T-cell (primary cell): ENCODE results near the gene POLA1. TPM values are rescaled to one million over a fixed set of nuclear protein-coding genes. Genes with fewer than 3 reads are reported as not detected.

ENCODE experiments used
- ATAC-seq, 4 experiments: fragments of 200-7000 bp in 3 of 4; fragments of 150-1000 bp in 1 of 4; cut with Tn5 transposase; replicated peaks in 1 of 4; 1 replicate in 3 of 4; 2 replicates in 1 of 4; pipeline ENCODE4 v1.10.0; 2021; ENCODE audit warnings: moderate library complexity in 3 of 4, mild to moderate bottlenecking in 2 of 4, moderate number of reproducible peaks in 1 of 4
- CTCF ChIA-PET, 2 donors: fragments of 300-600 bp; sonication (Branson Sonifier 250); formaldehyde crosslinking; loops; one replicate each; lab custom pipeline; 2022; ENCODE audit warnings: antibody characterized with exemption in 2 of 2; lab: Charles Lee
- POLR2A ChIA-PET, 2 donors: fragments of 300-600 bp; sonication (Branson Sonifier 250); formaldehyde crosslinking; loops; one replicate each; lab custom pipeline; 2022; ENCODE audit warnings: antibody characterized with exemption in 2 of 2; lab: Charles Lee
- DNase-seq, 35 experiments: peaks; one replicate each; pipeline versions ENCODE4 v3.0.0 to v3.0.0-alpha.2; 2013 to 2023
- H3K27ac ChIP-seq: one replicate; pipeline ENCODE4 v1.5.1; 2013; ENCODE audit warnings: low read length
- H3K27me3 ChIP-seq, 2 experiments: replicated peaks in 1 of 2; 1 replicate in 1 of 2; 2 replicates in 1 of 2; pipeline versions ENCODE4 v1.6.1 to v1.7.0; 2013; ENCODE audit warnings: low read length in 1 of 2, mixed read lengths in 1 of 2; ENCODE audit not compliant: control insufficient read depth in 2 of 2, insufficient read depth in 2 of 2; ENCODE audit errors: extremely low read depth in 1 of 2
- H3K36me3 ChIP-seq, 2 donors: 1 replicate in 1 of 2; 2 replicates in 1 of 2; pipeline versions ENCODE4 v1.6.1 to v1.7.0; 2013; ENCODE audit warnings: low read length in 1 of 2; ENCODE audit not compliant: control insufficient read depth in 2 of 2, insufficient read depth in 1 of 2; ENCODE audit errors: extremely low read depth in 1 of 2
- H3K4me1 ChIP-seq, 2 experiments: 1 replicate in 1 of 2; 2 replicates in 1 of 2; pipeline versions ENCODE4 v1.6.1 to v1.7.0; 2013; ENCODE audit warnings: low read length in 2 of 2, mixed read lengths in 1 of 2; ENCODE audit not compliant: insufficient read depth in 2 of 2, control insufficient read depth in 1 of 2; ENCODE audit errors: extremely low read depth in 1 of 2
- H3K4me3 ChIP-seq, 2 donors: 1 replicate in 1 of 2; 2 replicates in 1 of 2; pipeline versions ENCODE4 v1.5.1 to v1.7.0; 2013; ENCODE audit warnings: mild to moderate bottlenecking in 2 of 2, low read length in 1 of 2, moderate library complexity in 1 of 2; ENCODE audit not compliant: control insufficient read depth in 1 of 2; ENCODE audit errors: extremely low read depth in 1 of 2
- H3K9me3 ChIP-seq: 2 replicates; pipeline ENCODE4 v1.7.0; 2013
- H3K27ac Mint-ChIP-seq, 2 donors: one replicate each; pipeline ENCODE4 v1.8.0; 2020 to 2021; ENCODE audit warnings: mild to moderate bottlenecking in 2 of 2, mixed read lengths in 2 of 2
- H3K27me3 Mint-ChIP-seq, 2 donors: one replicate each; pipeline ENCODE4 v1.8.0; 2021 to 2022; ENCODE audit warnings: mixed read lengths in 2 of 2
- H3K36me3 Mint-ChIP-seq: one replicate; pipeline ENCODE4 v1.8.0; 2021; ENCODE audit warnings: mixed read lengths
- H3K4me1 Mint-ChIP-seq, 3 donors: one replicate each; pipeline ENCODE4 v1.8.0; 2020 to 2022; ENCODE audit warnings: mixed read lengths in 3 of 3, mild to moderate bottlenecking in 1 of 3
- H3K4me3 Mint-ChIP-seq, 3 donors: one replicate each; pipeline ENCODE4 v1.8.0; 2020 to 2022; ENCODE audit warnings: mild to moderate bottlenecking in 3 of 3, mixed read lengths in 3 of 3, moderate library complexity in 3 of 3
- H3K9me3 Mint-ChIP-seq, 3 donors: one replicate each; pipeline ENCODE4 v1.8.0; 2020 to 2022; ENCODE audit warnings: mixed read lengths in 3 of 3
- WGBS: methylation state at CpG from one replicate; pipeline ENCODE4 v1.1.5; 2013; ENCODE audit warnings: missing lambda C conversion rate; ENCODE audit not compliant: insufficient coverage; 5-methylcytosine and 5-hydroxymethylcytosine counted together
- total RNA-seq, 35 experiments: library from RNA in 6 of 35; stranded (reverse) in 6 of 35; fragments of 120-200 nt in 1 of 35; gene quantifications; one replicate each; pipeline versions ENCODE4 v1.2.1 to v1.2.4 and lab custom pipeline; 2013 to 2026

The POLA1 gene
- total RNA-seq, 5 donors from 2014 or later (not counting 1 experiment from before 2014, with no cell fraction given), result 6.1 to 9.9 (median 6.7) TPM

GRCh38 chrX:24759786-24760185, 66.1 kb downstream of the POLA1 start:
- DNase-seq, result no peak
- H3K4me1 ChIP-seq, result no peaks in the 10 kb centered on the region
- no peak for ATAC-seq
- no peaks in the 10 kb centered on the region for H3K9me3 ChIP-seq
- CTCF ChIA-PET, result no interaction called here
- H3K36me3 ChIP-seq, result peaks cover 0 to 2% of the 10 kb centered on the region in 2 donors
- POLR2A ChIA-PET, result no interaction called here
- H3K4me1 Mint-ChIP-seq, result no peaks in the 10 kb centered on the region
- no peak overlapping the region for H3K27ac ChIP-seq
- no peak overlapping the region for H3K4me3 ChIP-seq
- H3K27me3 ChIP-seq, result no peaks in the 10 kb centered on the region
- H3K4me3 Mint-ChIP-seq, result no peak overlapping the region
- H3K27ac Mint-ChIP-seq, result no peak overlapping the region
- no CpG with 5 or more reads among the region's 2 CpGs for WGBS
- H3K9me3 Mint-ChIP-seq, result no peaks in the 10 kb centered on the region
- peaks cover 43% of the 10 kb centered on the region for H3K36me3 Mint-ChIP-seq
- no peaks in the 10 kb centered on the region for H3K27me3 Mint-ChIP-seq

- no peak for ATAC-seq
- Histone ChIP-seq H3K27ac (no peak overlapping the region), H3K4me3 (no peak overlapping the region), H3K36me3 (peaks cover 0 to 2% of the 10 kb centered on the region in 2 donors), H3K9me3 (no peaks in the 10 kb centered on the region), H3K27me3 (no peaks in the 10 kb centered on the region), H3K4me1 (no peaks in the 10 kb centered on the region)
- Mint-ChIP-seq H3K27me3 (no peaks in the 10 kb centered on the region), H3K4me1 (no peaks in the 10 kb centered on the region), H3K27ac (no peak overlapping the region), H3K4me3 (no peak overlapping the region), H3K9me3 (no peaks in the 10 kb centered on the region), H3K36me3 (peaks cover 43% of the 10 kb centered on the region)
- 46% methylated on average over 2 of the region's 4 CpGs for WGBS
- DNase-seq, result no peak
- ChIA-PET CTCF (no interaction called here), POLR2A (no interaction called here)
Measured at GRCh38 chrX:24760363-24761000, 66.8 kb downstream of the POLA1 start.

GRCh38 chrX:24761306-24761705, 67.6 kb downstream of the POLA1 start:
- 100% methylated on average over 2 of the region's 6 CpGs for WGBS
- H3K9me3 ChIP-seq, result no peaks in the 10 kb centered on the region
- Mint-ChIP-seq H3K27me3 (no peaks in the 10 kb centered on the region), H3K4me3 (no peak overlapping the region), H3K4me1 (no peaks in the 10 kb centered on the region), H3K9me3 (no peaks in the 10 kb centered on the region), H3K27ac (no peak overlapping the region), H3K36me3 (peaks cover 44% of the 10 kb centered on the region)
- ATAC-seq, result no peak
- no peak for DNase-seq
- H3K27me3 ChIP-seq, result no peaks in the 10 kb centered on the region
- ChIA-PET CTCF (no interaction called here), POLR2A (no interaction called here)
- no peaks in the 10 kb centered on the region for H3K4me1 ChIP-seq
- no peak overlapping the region for H3K27ac ChIP-seq
- peaks cover 0 to 2% of the 10 kb centered on the region in 2 donors for H3K36me3 ChIP-seq
- H3K4me3 ChIP-seq, result no peak overlapping the region

GRCh38 chrX:24763989-24764388, 70.3 kb downstream of the POLA1 start:
- ChIA-PET POLR2A (no interaction called here), CTCF (no interaction called here)
- Histone ChIP-seq H3K27me3 (no peaks in the 10 kb centered on the region), H3K4me1 (no peaks in the 10 kb centered on the region), H3K27ac (no peak overlapping the region), H3K4me3 (no peak overlapping the region), H3K9me3 (no peaks in the 10 kb centered on the region), H3K36me3 (peaks cover 0 to 2% of the 10 kb centered on the region in 2 donors)
- no peak overlapping the region for H3K4me3 Mint-ChIP-seq
- no peaks in the 10 kb centered on the region for H3K4me1 Mint-ChIP-seq
- no peaks in the 10 kb centered on the region for H3K9me3 Mint-ChIP-seq
- H3K27me3 Mint-ChIP-seq, result no peaks in the 10 kb centered on the region
- no peak for ATAC-seq
- peaks cover 58% of the 10 kb centered on the region for H3K36me3 Mint-ChIP-seq
- H3K27ac Mint-ChIP-seq, result no peak overlapping the region
- DNase-seq, result no peak
- WGBS, result no CpG with 5 or more reads among the region's 3 CpGs

GRCh38 chrX:24767557-24767956, 73.8 kb downstream of the POLA1 start:
- H3K27me3 Mint-ChIP-seq, result no peaks in the 10 kb centered on the region
- Histone ChIP-seq H3K9me3 (no peaks in the 10 kb centered on the region), H3K4me3 (no peak overlapping the region), H3K36me3 (peaks cover 0 to 2% of the 10 kb centered on the region in 2 donors), H3K27me3 (no peaks in the 10 kb centered on the region), H3K27ac (no peak overlapping the region), H3K4me1 (no peaks in the 10 kb centered on the region)
- no peaks in the 10 kb centered on the region for H3K9me3 Mint-ChIP-seq
- H3K27ac Mint-ChIP-seq, result no peak overlapping the region
- ChIA-PET POLR2A (no interaction called here), CTCF (interaction anchor here in 1 of 2 donors (0.6 kb wide), 1 partner anchor 377 kb away, joined by 3 read pairs; no protein-coding TSS in a partner anchor)
- DNase-seq, result no peak
- no CpG with 5 or more reads among the region's 1 CpG for WGBS
- no peaks in the 10 kb centered on the region for H3K4me1 Mint-ChIP-seq
- no peak for ATAC-seq
- H3K4me3 Mint-ChIP-seq, result no peak overlapping the region
- peaks cover 51% of the 10 kb centered on the region for H3K36me3 Mint-ChIP-seq

GRCh38 chrX:24768556-24768955, 74.8 kb downstream of the POLA1 start:
- no peak overlapping the region for H3K4me3 ChIP-seq
- H3K27ac Mint-ChIP-seq, result no peak overlapping the region
- H3K36me3 ChIP-seq, result peaks cover 0 to 2% of the 10 kb centered on the region in 2 donors
- no peak overlapping the region for H3K4me3 Mint-ChIP-seq
- H3K9me3 Mint-ChIP-seq, result no peaks in the 10 kb centered on the region
- no peaks in the 10 kb centered on the region for H3K27me3 Mint-ChIP-seq
- CTCF ChIA-PET, result no interaction called here
- POLR2A ChIA-PET, result no interaction called here
- H3K4me1 ChIP-seq, result no peaks in the 10 kb centered on the region
- DNase-seq, result no peak
- H3K36me3 Mint-ChIP-seq, result peaks cover 44% of the 10 kb centered on the region
- no peak for ATAC-seq
- H3K27ac ChIP-seq, result no peak overlapping the region
- no peaks in the 10 kb centered on the region for H3K4me1 Mint-ChIP-seq
- H3K27me3 ChIP-seq, result no peaks in the 10 kb centered on the region
- no CpG with 5 or more reads among the region's 5 CpGs for WGBS
- H3K9me3 ChIP-seq, result no peaks in the 10 kb centered on the region
